ENCODE data around the gene AKAP9.

Gene AKAP9

DNA sequence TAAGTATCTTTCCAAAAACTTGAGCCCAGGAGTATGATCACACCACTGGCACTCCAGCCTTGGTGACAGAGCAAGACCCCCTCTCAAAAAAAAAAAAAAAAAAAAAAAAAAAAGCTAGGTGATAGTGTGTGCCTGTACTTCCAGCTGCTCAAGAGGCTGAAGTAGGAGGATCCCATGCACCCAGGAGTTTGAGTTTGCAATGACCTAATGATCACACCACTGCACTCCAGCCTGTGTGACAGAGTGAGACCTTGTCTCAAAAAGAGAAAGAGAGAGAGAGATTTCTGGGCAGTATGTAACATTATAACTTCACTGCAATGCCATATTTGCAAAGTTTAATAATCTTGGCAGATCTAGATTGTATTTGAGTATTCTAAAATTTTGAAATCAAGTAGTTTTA lies 47.6 kb downstream of the AKAP9 start:
- H3K4me3 ChIP-seq (ENCODE audit: low read depth, low read length): no peak overlapping the region
- TF ChIP-seq, protein P1, sequence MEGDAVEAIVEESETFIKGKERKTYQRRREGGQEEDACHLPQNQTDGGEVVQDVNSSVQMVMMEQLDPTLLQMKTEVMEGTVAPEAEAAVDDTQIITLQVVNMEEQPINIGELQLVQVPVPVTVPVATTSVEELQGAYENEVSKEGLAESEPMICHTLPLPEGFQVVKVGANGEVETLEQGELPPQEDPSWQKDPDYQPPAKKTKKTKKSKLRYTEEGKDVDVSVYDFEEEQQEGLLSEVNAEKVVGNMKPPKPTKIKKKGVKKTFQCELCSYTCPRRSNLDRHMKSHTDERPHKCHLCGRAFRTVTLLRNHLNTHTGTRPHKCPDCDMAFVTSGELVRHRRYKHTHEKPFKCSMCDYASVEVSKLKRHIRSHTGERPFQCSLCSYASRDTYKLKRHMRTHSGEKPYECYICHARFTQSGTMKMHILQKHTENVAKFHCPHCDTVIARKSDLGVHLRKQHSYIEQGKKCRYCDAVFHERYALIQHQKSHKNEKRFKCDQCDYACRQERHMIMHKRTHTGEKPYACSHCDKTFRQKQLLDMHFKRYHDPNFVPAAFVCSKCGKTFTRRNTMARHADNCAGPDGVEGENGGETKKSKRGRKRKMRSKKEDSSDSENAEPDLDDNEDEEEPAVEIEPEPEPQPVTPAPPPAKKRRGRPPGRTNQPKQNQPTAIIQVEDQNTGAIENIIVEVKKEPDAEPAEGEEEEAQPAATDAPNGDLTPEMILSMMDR (IDR thresholded peaks at IDR 0.05; ENCODE audit: borderline replicate concordance, insufficient read depth, low read depth, low read length): no peak

DNA sequence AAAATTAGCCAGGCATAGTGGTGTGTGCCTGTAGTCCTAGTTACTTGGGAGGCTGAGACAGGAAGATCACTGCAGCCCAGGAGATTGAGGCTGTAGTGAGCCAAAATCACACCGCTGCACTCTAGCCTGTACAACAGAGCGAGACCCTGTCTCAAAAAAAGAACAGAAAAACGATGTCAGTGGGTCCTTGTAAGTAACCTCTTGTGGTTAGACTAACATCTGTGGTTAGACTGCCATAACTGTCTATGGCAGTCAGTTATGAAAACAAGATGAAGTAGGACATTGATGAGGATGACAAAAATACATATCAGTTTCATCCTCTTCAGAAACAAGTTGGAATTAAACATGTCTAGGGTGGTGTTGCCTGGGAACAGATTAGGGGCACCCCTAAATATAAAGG lies 53.3 kb downstream of the AKAP9 start:
- no peak overlapping the region for H3K4me3 ChIP-seq (ENCODE audit: low read depth, low read length)
- TF ChIP-seq, protein P1 (IDR thresholded peaks at IDR 0.05; ENCODE audit: borderline replicate concordance, insufficient read depth, low read depth, low read length): no peak

DNA sequence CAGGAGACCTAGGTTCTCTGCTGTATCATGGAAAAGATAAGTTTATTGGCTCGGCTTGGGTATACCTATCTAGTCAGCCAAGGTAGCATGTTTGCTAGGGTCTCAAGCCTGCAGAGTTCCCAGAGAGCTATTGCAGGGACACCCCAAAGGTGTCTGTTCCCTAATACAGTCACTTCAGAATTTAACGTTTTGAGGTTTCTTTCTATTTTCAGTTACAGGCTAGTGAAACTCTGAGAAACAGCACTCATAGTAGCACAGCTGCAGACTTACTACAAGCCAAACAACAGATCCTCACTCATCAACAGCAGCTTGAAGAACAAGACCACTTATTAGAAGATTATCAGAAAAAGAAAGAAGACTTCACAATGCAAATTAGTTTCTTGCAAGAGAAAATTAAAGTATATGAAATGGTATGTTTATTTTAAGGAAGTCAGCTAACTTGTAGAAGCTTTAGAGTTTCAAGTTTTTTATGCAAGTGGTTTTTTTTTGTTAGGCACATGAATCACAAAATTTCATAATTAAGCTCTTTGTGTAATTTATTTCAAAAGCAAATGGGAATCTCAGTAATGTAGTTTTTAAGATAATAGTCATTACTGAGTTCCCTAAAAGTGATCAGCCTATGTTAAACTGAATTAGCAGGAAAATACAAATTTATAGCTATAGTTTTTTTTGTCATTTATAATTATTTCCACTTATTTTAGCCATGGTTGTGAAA lies 54.9 kb downstream of the AKAP9 start:
- no peak overlapping the region for H3K4me3 ChIP-seq (ENCODE audit: low read depth, low read length)
- TF ChIP-seq, protein P1 (IDR thresholded peaks at IDR 0.05; ENCODE audit: borderline replicate concordance, insufficient read depth, low read depth, low read length): no peak

DNA sequence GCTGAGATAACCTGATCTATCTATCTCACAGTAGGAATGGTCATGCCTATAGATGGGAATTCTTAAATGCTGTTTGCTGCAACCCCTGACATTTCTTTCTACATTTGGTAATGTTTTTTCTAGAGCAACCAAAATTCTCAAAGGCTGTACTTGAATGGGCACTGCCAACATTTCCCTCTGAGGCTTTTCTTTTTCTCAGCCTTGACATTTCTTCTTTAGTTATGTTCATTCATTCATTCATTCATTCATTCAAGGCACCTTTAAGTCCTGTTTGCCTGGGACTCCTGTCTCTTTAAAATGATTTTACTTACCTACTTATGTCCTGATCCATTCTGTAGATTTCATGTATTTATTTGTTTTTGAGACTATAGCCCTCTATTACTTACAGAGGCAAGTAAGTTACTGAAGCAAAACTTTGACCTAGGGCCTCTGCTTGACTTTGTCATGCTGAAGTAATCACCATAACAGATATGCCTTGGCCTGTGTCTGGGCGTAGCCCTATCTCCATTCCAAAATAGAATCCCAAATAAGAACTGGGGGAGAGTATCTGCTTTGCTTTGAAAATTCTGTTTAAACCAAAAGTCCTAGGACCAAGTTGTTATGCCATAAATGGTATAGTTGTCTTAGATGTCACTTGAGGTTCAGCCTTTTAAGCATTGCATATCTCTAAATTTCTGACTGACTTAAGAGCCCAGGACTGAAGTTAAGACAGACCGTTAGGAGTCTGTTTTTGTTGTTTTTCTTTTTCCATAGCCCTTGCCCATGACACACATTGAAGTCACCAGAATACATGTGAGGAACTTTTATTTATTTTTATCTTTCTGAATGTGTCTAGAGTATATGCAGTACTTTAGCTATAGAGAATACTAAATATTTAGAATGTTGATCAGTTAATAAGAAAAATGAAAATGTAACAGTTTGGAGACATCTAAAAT lies 59.2 kb downstream of the AKAP9 start:
- H3K4me3 ChIP-seq (ENCODE audit: low read depth, low read length): no peak overlapping the region
- TF ChIP-seq, protein P1 (IDR thresholded peaks at IDR 0.05; ENCODE audit: borderline replicate concordance, insufficient read depth, low read depth, low read length): no peak

DNA sequence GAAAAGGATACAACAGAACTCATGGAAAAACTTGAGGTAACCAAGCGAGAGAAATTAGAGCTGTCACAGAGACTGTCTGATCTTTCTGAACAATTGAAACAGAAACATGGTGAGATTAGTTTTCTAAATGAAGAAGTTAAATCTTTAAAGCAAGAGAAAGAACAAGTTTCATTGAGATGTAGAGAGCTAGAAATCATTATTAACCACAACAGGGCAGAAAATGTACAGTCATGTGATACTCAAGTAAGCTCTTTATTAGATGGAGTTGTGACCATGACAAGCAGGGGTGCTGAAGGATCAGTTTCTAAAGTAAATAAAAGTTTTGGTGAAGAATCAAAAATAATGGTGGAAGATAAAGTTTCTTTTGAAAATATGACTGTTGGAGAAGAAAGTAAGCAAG lies 62.1 kb downstream of the AKAP9 start:
- H3K4me3 ChIP-seq (ENCODE audit: low read depth, low read length): no peak overlapping the region
- TF ChIP-seq, protein P1 (IDR thresholded peaks at IDR 0.05; ENCODE audit: borderline replicate concordance, insufficient read depth, low read depth, low read length): no peak

DNA sequence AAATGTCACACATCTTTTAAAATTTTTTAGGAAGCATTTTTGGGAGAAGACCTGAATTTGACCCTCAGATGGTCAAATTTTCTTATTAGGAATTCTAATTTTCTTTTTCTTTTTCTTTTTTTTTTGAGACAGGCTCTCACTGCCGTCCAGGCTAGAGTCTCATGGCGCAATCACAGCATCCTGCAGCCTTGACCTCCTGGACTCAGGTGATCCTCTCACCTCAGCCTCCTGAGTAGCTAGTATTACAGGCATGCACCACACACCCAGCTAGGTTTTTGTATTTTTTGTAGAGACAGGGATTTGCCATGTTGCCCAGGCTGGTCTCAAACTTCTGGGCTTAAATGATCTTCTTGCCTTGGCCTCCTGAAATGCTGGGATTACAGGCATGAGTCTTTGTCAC lies 65.4 kb downstream of the AKAP9 start:
- no peak overlapping the region for H3K4me3 ChIP-seq (ENCODE audit: low read depth, low read length)
- TF ChIP-seq, protein P1 (IDR thresholded peaks at IDR 0.05; ENCODE audit: borderline replicate concordance, insufficient read depth, low read depth, low read length): no peak
